Endothelial cell (in vitro differentiated cells): Measurements from ENCODE around the gene ALX3. TPM values are rescaled to one million over a fixed set of nuclear protein-coding genes. Genes with fewer than 3 reads are reported as not detected.
A peak's percentile ranks its signal among the peaks of the same experiment; 100 is the strongest.

Experiments used
- DNase-seq: peaks from one replicate; pipeline ENCODE4 v3.0.0; 2021; ENCODE audit warnings: low spot score
- H3K27ac Mint-ChIP-seq: one replicate; pipeline ENCODE4 v1.8.0; 2021; ENCODE audit warnings: mixed read lengths, inconsistent platforms; ENCODE audit not compliant: unreplicated experiment
- H3K27me3 Mint-ChIP-seq: one replicate; pipeline ENCODE4 v1.8.0; 2021; ENCODE audit warnings: mild to moderate bottlenecking, moderate library complexity, mixed read lengths, inconsistent platforms; ENCODE audit not compliant: unreplicated experiment
- H3K36me3 Mint-ChIP-seq: one replicate; pipeline ENCODE4 v1.8.0; 2021; ENCODE audit warnings: mild to moderate bottlenecking, low read depth, mixed read lengths, inconsistent platforms; ENCODE audit not compliant: unreplicated experiment
- H3K4me1 Mint-ChIP-seq: one replicate; pipeline ENCODE4 v1.8.0; 2021; ENCODE audit warnings: mild to moderate bottlenecking, mixed read lengths, inconsistent platforms; ENCODE audit not compliant: unreplicated experiment
- H3K4me3 Mint-ChIP-seq: one replicate; pipeline ENCODE4 v1.8.0; 2021; ENCODE audit warnings: mild to moderate bottlenecking, mixed read lengths, inconsistent platforms; ENCODE audit not compliant: unreplicated experiment
- H3K9me3 Mint-ChIP-seq: one replicate; pipeline ENCODE4 v1.8.0; 2021; ENCODE audit warnings: mixed read lengths, inconsistent platforms; ENCODE audit not compliant: unreplicated experiment
- CTCF ChIP-seq: fragments of 200-600 bp; sonication (generic); IDR thresholded peaks from one replicate; pipeline ENCODE4 v1.5.0; 2021; ENCODE audit warnings: antibody characterized with exemption; ENCODE audit not compliant: unreplicated experiment
- total RNA-seq: library from RNA; stranded (reverse); fragmentation: NEBNext Ultra II Directional; extraction: Animal tissue kit (Norgen Biotek cat#: 25700); gene quantifications from one replicate; pipeline ENCODE4 v1.2.1, GENCODE V29; 2021; ENCODE audit not compliant: unreplicated experiment

ALX3 gene
- total RNA-seq, 1 donor from 2014 or later, result not detected

DNA sequence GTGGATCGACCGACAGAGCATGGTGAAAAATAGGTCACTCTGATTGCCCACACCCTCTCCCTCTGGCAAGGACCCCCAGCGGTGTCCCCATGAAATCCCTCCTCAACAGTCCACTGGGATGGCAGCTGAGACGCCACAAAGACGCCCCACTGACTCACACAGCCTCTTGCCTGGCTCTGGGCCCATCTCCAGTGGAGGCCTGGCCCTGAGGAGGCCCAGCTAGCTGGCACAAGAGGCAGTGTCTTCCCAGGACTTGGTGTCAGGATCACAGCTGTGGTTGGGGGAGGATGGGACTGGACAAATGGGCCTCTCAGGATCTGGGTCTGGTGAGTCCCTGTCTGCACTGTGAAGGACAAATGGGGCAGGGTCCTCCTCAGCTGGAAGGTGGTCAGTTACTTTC is 4.6 kb downstream of the ALX3 start:
- peaks cover 26% of the 10 kb centered on the region for H3K36me3 Mint-ChIP-seq
- H3K9me3 Mint-ChIP-seq, result no peaks in the 10 kb centered on the region
- no peak for TF ChIP-seq CTCF
- no peak overlapping the region for H3K4me3 Mint-ChIP-seq
- DNase-seq, result no peak
- no peak overlapping the region for H3K27ac Mint-ChIP-seq
- peaks cover 34% of the 10 kb centered on the region for H3K4me1 Mint-ChIP-seq
- peaks cover 29% of the 10 kb centered on the region for H3K27me3 Mint-ChIP-seq

- Mint-ChIP-seq H3K27me3 (peaks cover 31% of the 10 kb centered on the region), H3K9me3 (no peaks in the 10 kb centered on the region), H3K27ac (no peak overlapping the region), H3K4me3 (no peak overlapping the region), H3K36me3 (peaks cover 26% of the 10 kb centered on the region), H3K4me1 (peaks cover 38% of the 10 kb centered on the region)
- DNase-seq, result no peak
- TF ChIP-seq CTCF, result no peak
Measured at GRCh38 chr1:110064576-110065337, 5.7 kb downstream of the ALX3 start.

DNA sequence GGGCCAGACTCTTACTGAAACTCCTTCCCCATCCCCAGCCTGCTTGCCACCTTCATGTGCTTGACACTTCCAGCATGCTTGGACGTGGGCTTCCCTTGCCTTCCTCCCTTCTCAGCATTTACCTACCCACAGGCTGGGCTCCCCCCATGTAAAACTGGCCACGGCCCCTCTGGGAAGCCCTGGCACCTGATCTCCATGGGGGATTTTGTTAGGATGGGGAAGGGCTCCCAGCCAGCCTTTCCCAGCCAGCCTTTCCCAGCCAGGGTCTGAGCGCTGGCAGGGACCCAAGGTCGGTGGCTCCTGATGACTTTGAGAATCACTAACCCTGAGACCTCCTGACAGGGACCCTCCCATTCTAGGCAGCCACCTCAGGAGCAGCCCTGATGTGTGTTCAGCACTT is 6.7 kb downstream of the ALX3 start:
- DNase-seq, result no peak
- H3K36me3 Mint-ChIP-seq, result peaks cover 30% of the 10 kb centered on the region
- no peak overlapping the region for H3K27ac Mint-ChIP-seq
- no peak overlapping the region for H3K4me3 Mint-ChIP-seq
- H3K4me1 Mint-ChIP-seq, result peaks cover 48% of the 10 kb centered on the region
- peaks cover 31% of the 10 kb centered on the region for H3K27me3 Mint-ChIP-seq
- H3K9me3 Mint-ChIP-seq, result no peaks in the 10 kb centered on the region
- no peak for TF ChIP-seq CTCF

GRCh38 chr1:110062612-110063011 is 7.9 kb downstream of the ALX3 start:
- H3K4me3 Mint-ChIP-seq, result peak overlapping the region; percentile 24
- no peak overlapping the region for H3K27ac Mint-ChIP-seq
- no peaks in the 10 kb centered on the region for H3K9me3 Mint-ChIP-seq
- H3K4me1 Mint-ChIP-seq, result peaks cover 50% of the 10 kb centered on the region
- no peak for TF ChIP-seq CTCF
- DNase-seq, result no peak
- H3K27me3 Mint-ChIP-seq, result peaks cover 28% of the 10 kb centered on the region
- H3K36me3 Mint-ChIP-seq, result peaks cover 30% of the 10 kb centered on the region

DNA sequence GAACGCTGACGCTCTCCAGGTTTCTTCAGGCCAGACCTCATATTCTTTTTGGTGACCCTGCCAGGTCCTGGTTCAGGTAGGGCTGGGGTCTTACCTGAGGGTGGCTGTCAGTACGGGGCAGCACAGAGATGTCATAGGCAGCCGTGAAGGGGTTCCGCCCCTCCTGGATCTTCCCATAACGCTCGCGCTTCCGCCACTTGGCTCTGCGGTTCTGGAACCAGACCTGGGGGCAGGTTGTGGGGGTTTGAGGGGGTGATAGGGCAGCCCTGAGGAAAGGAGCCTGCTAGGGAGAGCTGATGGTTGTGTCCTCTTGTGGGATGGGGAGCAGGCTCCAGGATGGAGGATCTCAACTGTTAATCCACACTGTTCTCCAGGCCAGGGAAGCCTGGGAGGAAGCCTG is 9.1 kb downstream of the ALX3 start:
- peaks cover 19% of the 10 kb centered on the region for H3K27me3 Mint-ChIP-seq
- H3K4me3 Mint-ChIP-seq, result no peak overlapping the region
- H3K27ac Mint-ChIP-seq, result no peak overlapping the region
- DNase-seq, result no peak
- H3K9me3 Mint-ChIP-seq, result no peaks in the 10 kb centered on the region
- H3K4me1 Mint-ChIP-seq, result peaks cover 59% of the 10 kb centered on the region
- peaks cover 34% of the 10 kb centered on the region for H3K36me3 Mint-ChIP-seq
- TF ChIP-seq CTCF, result no peak
